Endothelial cell of umbilical vein (primary cell): ENCODE results near the gene TEX19. TPM values are rescaled to one million over a fixed set of nuclear protein-coding genes. Genes with fewer than 3 reads are reported as not detected.

Experiments used
- BruUV-seq: library from RNA; stranded (reverse); fragments of 400-500 nt; replicated peaks from 2 replicates; lab custom pipeline; 2021; lab: Mats Ljungman, UMichigan
- CTCF ChIA-PET: fragments of 300-600, 350-600 bp; sonication (Branson Sonifier 250); formaldehyde crosslinking; loops from one replicate; lab custom pipeline; 2021; ENCODE audit warnings: antibody characterized with exemption, inconsistent platforms; lab: Charles Lee
- POLR2A ChIA-PET: fragments of 300-600, 350-600 bp; sonication (Branson Sonifier 250); formaldehyde crosslinking; loops from one replicate; lab custom pipeline; 2021; ENCODE audit warnings: antibody characterized with exemption, inconsistent platforms; lab: Charles Lee
- DNase-seq: peaks from one replicate; pipeline ENCODE4 v3.0.0-alpha.2; 2011; ENCODE audit warnings: low read depth, low spot score
- FAIRE-seq: peaks from 2 replicates; lab custom pipeline; 2011; peaks lifted over from hg19 to GRCh38; lab: Jason Lieb, UNC
- H2AFZ ChIP-seq: 2 replicates; pipeline ENCODE4 v1.6.0; 2012; ENCODE audit warnings: low read depth, low read length, control low read depth, inconsistent platforms
- H3K27ac ChIP-seq: 2 replicates; pipeline ENCODE4 v1.5.1; 2011; ENCODE audit warnings: low read depth, mild to moderate bottlenecking, control low read depth, low read length, moderate library complexity; ENCODE audit not compliant: insufficient read depth
- H3K27me3 ChIP-seq, 2 experiments: 2 replicates each; pipeline versions ENCODE4 v1.6.0 to v1.6.1; 2011; ENCODE audit warnings: low read length in 2 of 2, mixed read lengths in 1 of 2; ENCODE audit not compliant: control insufficient read depth in 2 of 2, insufficient read depth in 2 of 2
- H3K36me3 ChIP-seq, 2 experiments: 2 replicates in 1 of 2; 3 replicates in 1 of 2; pipeline ENCODE4 v1.5.1; 2011; ENCODE audit warnings: low read length in 2 of 2, mild to moderate bottlenecking in 1 of 2, moderate library complexity in 1 of 2; ENCODE audit not compliant: control insufficient read depth in 2 of 2, insufficient read depth in 2 of 2; ENCODE audit errors: extremely low read depth in 1 of 2
- H3K4me1 ChIP-seq: 3 replicates; pipeline ENCODE4 v1.5.1; 2011; ENCODE audit warnings: mild to moderate bottlenecking, low read length; ENCODE audit not compliant: control insufficient read depth, insufficient read depth; ENCODE audit errors: extremely low read depth
- H3K4me2 ChIP-seq: 2 replicates; pipeline ENCODE4 v1.6.1; 2011; ENCODE audit warnings: low read length, control low read depth, mixed read lengths; ENCODE audit not compliant: insufficient read depth
- H3K4me3 ChIP-seq, 3 experiments: fragments of 200-600 bp in 1 of 3; sonication (generic), shearing (Covaris generic) in 1 of 3; replicated peaks in 1 of 3; 2 replicates each; pipeline ENCODE4 v1.5.1; 2011 to 2016; ENCODE audit warnings: control low read depth in 3 of 3, low read length in 3 of 3, mild to moderate bottlenecking in 2 of 3, inconsistent platforms in 1 of 3, low read depth in 1 of 3, moderate library complexity in 1 of 3; ENCODE audit not compliant: insufficient read depth in 1 of 3
- H3K79me2 ChIP-seq: 2 replicates; pipeline ENCODE4 v1.6.0; 2012; ENCODE audit warnings: low read length, inconsistent platforms; ENCODE audit not compliant: control insufficient read depth, insufficient read depth
- H3K9ac ChIP-seq: replicated peaks from 2 replicates; pipeline ENCODE3; 2011; ENCODE audit warnings: low read length, control low read depth; ENCODE audit not compliant: insufficient read depth; ENCODE audit errors: extremely low read depth
- H3K9me1 ChIP-seq: replicated peaks from 3 replicates; pipeline ENCODE4 v1.6.0; 2011; ENCODE audit warnings: mild to moderate bottlenecking, low read length; ENCODE audit not compliant: control insufficient read depth, insufficient read depth; ENCODE audit errors: extremely low read depth
- H3K9me3 ChIP-seq: replicated peaks from 2 replicates; pipeline ENCODE4 v1.5.1; 2012; ENCODE audit warnings: low read length, inconsistent platforms; ENCODE audit not compliant: control insufficient read depth, insufficient read depth
- H4K20me1 ChIP-seq: replicated peaks from 2 replicates; pipeline ENCODE3; 2011; ENCODE audit warnings: mild to moderate bottlenecking, low read length; ENCODE audit not compliant: control insufficient read depth, insufficient read depth; ENCODE audit errors: extremely low read depth
- CTCF ChIP-seq, 2 donors: IDR thresholded peaks; 1 replicate in 1 of 2; 2 replicates in 1 of 2; pipeline ENCODE4 v1.5.1; 2011; ENCODE audit warnings: low read length in 2 of 2, mild to moderate bottlenecking in 2 of 2, moderate library complexity in 2 of 2, control low read depth in 1 of 2, inconsistent platforms in 1 of 2, low read depth in 1 of 2; ENCODE audit not compliant: insufficient read depth in 1 of 2; ENCODE audit errors: extremely low read depth in 1 of 2
- EZH2 ChIP-seq: IDR thresholded peaks from 2 replicates; pipeline ENCODE4 v1.6.1; 2012; ENCODE audit warnings: borderline replicate concordance, low read depth, mild to moderate bottlenecking, moderate library complexity, low read length, inconsistent platforms; ENCODE audit not compliant: severe bottlenecking
- FOS ChIP-seq: IDR thresholded peaks from 2 replicates; pipeline ENCODE4 v1.6.1; 2011; ENCODE audit warnings: mild to moderate bottlenecking, low read length, moderate library complexity, borderline replicate concordance; ENCODE audit not compliant: insufficient read depth
- GATA2 ChIP-seq: IDR thresholded peaks from 2 replicates; pipeline ENCODE4 v1.7.0; 2011; ENCODE audit warnings: low read depth, mild to moderate bottlenecking, moderate library complexity, mixed read lengths, low read length; ENCODE audit not compliant: insufficient read length, insufficient read depth
- JUN ChIP-seq: IDR thresholded peaks from 2 replicates; pipeline ENCODE4 v1.6.1; 2011; ENCODE audit warnings: borderline replicate concordance, low read depth; ENCODE audit not compliant: insufficient read length, insufficient read depth
- MAX ChIP-seq: IDR thresholded peaks from 2 replicates; pipeline ENCODE4 v1.6.1; 2011; ENCODE audit not compliant: insufficient read depth, insufficient read length
- MYC ChIP-seq: IDR thresholded peaks from one replicate; pipeline ENCODE4 v1.6.1; 2011; ENCODE audit warnings: mild to moderate bottlenecking, low read depth, low read length
- POLR2A ChIP-seq: IDR thresholded peaks from 2 replicates; pipeline ENCODE4 v1.6.1; 2012; ENCODE audit warnings: low read depth, mild to moderate bottlenecking, control low read depth, low read length
- POLR2AphosphoS5 ChIP-seq: IDR thresholded peaks from 2 replicates; pipeline ENCODE4 v1.6.1; 2012; ENCODE audit warnings: low read depth, mild to moderate bottlenecking, control low read depth, low read length, moderate library complexity; ENCODE audit not compliant: insufficient read depth
- dilution Hi-C: fragments of 300-500 bp; cut with MboI; formaldehyde crosslinking; loops from one replicate; pipeline ENCODE4 v1.15.0; 2019; ENCODE audit warnings: low sequenced_read_pairs; ENCODE audit not compliant: extremely low pct_ligation_motif_present
- intact Hi-C: fragments of 100-400 bp; cut with micrococcal nuclease; formaldehyde crosslinking; loops from one replicate; pipeline ENCODE4 v1.10.0; 2022
- polyA plus RNA-seq, 4 experiments: library from polyadenylated mRNA; depleted of rRNA in 3 of 4; stranded (reverse) in 3 of 4; unstranded in 1 of 4; fragments of >200 nt; gene quantifications; 2 replicates each; pipeline versions ENCODE4 v1.2.1 to v1.2.3, GENCODE V29; 2011 to 2012; ENCODE audit warnings: missing spikeins in 1 of 4
- total RNA-seq: library from RNA; stranded (reverse); gene quantifications from 2 replicates; pipeline ENCODE4 v1.2.3, GENCODE V29; 2021

The TEX19 gene
- total and polyA plus RNA-seq, 2 donors (not counting 3 experiments of a cell fraction or from before 2014, with no cell fraction given): 0.06 TPM; not detected in 1

GRCh38 chr17:82344175-82344907 is 14.7 kb upstream of the TEX19 start:
- POLR2A ChIA-PET: no interaction called here
- dilution Hi-C loops (no loop called here), intact Hi-C loops (no loop called here)

GRCh38 chr17:82345151-82345976 is 13.7 kb upstream of the TEX19 start:
- Histone ChIP-seq H3K4me1 (no peaks in the 10 kb centered on the region), H3K9me3 (no peaks in the 10 kb centered on the region), H3K4me3 (no peak overlapping the region), H3K27ac (no peak overlapping the region), H3K27me3 (no peaks in the 10 kb centered on the region), H3K36me3 (no peaks in the 10 kb centered on the region), H2AFZ (no peak overlapping the region), H3K9ac (no peak overlapping the region), H4K20me1 (no peaks in the 10 kb centered on the region), H3K9me1 (no peaks in the 10 kb centered on the region), H3K4me2 (no peak overlapping the region), H3K79me2 (no peaks in the 10 kb centered on the region)
- no peak for FAIRE-seq
- intact Hi-C loops: no loop called here
- ChIA-PET CTCF (interaction anchor here (1.8 kb wide), 1 partner anchor 11 kb away, joined by 6 read pairs; no protein-coding TSS in a partner anchor), POLR2A (no interaction called here)
- TF ChIP-seq MAX (no peak), FOS (no peak), CTCF (IDR thresholded peaks at IDR 0.05; ENCODE audit: extremely low read depth in 1 of 2, insufficient read depth in 1 of 2, low read depth in 1 of 2, low read length in 2 of 2) (no peak), GATA2 (no peak), POLR2AphosphoS5 (no peak), EZH2 (no peak), POLR2A (no peak), JUN (no peak), MYC (no peak)
- no TSS peak for BruUV-seq
- no peak for DNase-seq
- dilution Hi-C loops: no loop called here

More at GRCh38 chr17:82344175-82344907, 14.7 kb upstream of the TEX19 start:
- no TSS peak for BruUV-seq
- Histone ChIP-seq H4K20me1 (no peaks in the 10 kb centered on the region), H2AFZ (no peak overlapping the region), H3K9ac (no peak overlapping the region), H3K9me3 (no peaks in the 10 kb centered on the region), H3K4me1 (no peaks in the 10 kb centered on the region), H3K27me3 (no peaks in the 10 kb centered on the region), H3K4me2 (no peak overlapping the region), H3K36me3 (no peaks in the 10 kb centered on the region), H3K4me3 (no peak overlapping the region), H3K27ac (no peak overlapping the region), H3K79me2 (no peaks in the 10 kb centered on the region), H3K9me1 (no peaks in the 10 kb centered on the region)
- CTCF ChIA-PET: interaction anchor here (1.6 kb wide), 1 partner anchor 8 kb away, joined by 5 read pairs; no protein-coding TSS in a partner anchor
- no peak for DNase-seq
- no peak for TF ChIP-seq POLR2AphosphoS5
- no peak for FAIRE-seq
